Epidermal melanocyte (primary cell): Measurements from ENCODE around the gene KIF26B.

Experiments used
- DNase-seq: peaks from one replicate; pipeline ENCODE4 v3.0.0; 2011; ENCODE audit warnings: low spot score; ENCODE audit not compliant: insufficient read length

Gene KIF26B

GRCh38 chr1:245412306-245412705, 257.5 kb downstream of the KIF26B start:
- DNase-seq = no peak

- no peak for DNase-seq
Observed at GRCh38 chr1:245416781-245417180, 262.0 kb downstream of the KIF26B start.

- no peak for DNase-seq
Observed at GRCh38 chr1:245418077-245418476, 263.3 kb downstream of the KIF26B start.

- no peak for DNase-seq
Observed at GRCh38 chr1:245419461-245419978, 264.7 kb downstream of the KIF26B start.

- DNase-seq = no peak
Observed at GRCh38 chr1:245419989-245420388, 265.2 kb downstream of the KIF26B start.

- DNase-seq = no peak
Observed at GRCh38 chr1:245420926-245421325, 266.1 kb downstream of the KIF26B start.

- DNase-seq = no peak
Observed at GRCh38 chr1:245428681-245429080, 273.9 kb downstream of the KIF26B start.

GRCh38 chr1:245431706-245432105, 276.9 kb downstream of the KIF26B start:
- DNase-seq = no peak

GRCh38 chr1:245432228-245432875, 277.6 kb downstream of the KIF26B start:
- DNase-seq = no peak

GRCh38 chr1:245433561-245433960, 278.8 kb downstream of the KIF26B start:
- no peak for DNase-seq

GRCh38 chr1:245434280-245434679, 279.5 kb downstream of the KIF26B start:
- DNase-seq = no peak

- no peak for DNase-seq
Observed at GRCh38 chr1:245436407-245436806, 281.6 kb downstream of the KIF26B start.

- DNase-seq = no peak
Observed at GRCh38 chr1:245437369-245438062, 282.7 kb downstream of the KIF26B start.

- DNase-seq = no peak
Observed at GRCh38 chr1:245440922-245441321, 286.1 kb downstream of the KIF26B start.

GRCh38 chr1:245441689-245442088, 286.9 kb downstream of the KIF26B start:
- DNase-seq = no peak

GRCh38 chr1:245444147-245444828, 289.5 kb downstream of the KIF26B start:
- no peak for DNase-seq

GRCh38 chr1:245444945-245445344, 290.2 kb downstream of the KIF26B start:
- DNase-seq = no peak

- no peak for DNase-seq
Observed at GRCh38 chr1:245448531-245448930, 293.7 kb downstream of the KIF26B start.

GRCh38 chr1:245448975-245449431, 294.2 kb downstream of the KIF26B start:
- DNase-seq = no peak

- no peak for DNase-seq
Observed at GRCh38 chr1:245453541-245453940, 298.8 kb downstream of the KIF26B start.

GRCh38 chr1:245454051-245454450, 299.3 kb downstream of the KIF26B start:
- no peak for DNase-seq

- no peak for DNase-seq
Observed at GRCh38 chr1:245457562-245457961, 302.8 kb downstream of the KIF26B start.
